ENCODE results near the gene ASAP2. TPM values are rescaled to one million over a fixed set of nuclear protein-coding genes. Genes with fewer than 3 reads are reported as not detected.
A peak's percentile ranks its signal among the peaks of the same experiment; 100 is the strongest.

Gene ASAP2
- total and polyA plus RNA-seq, 8 donors, result 21.1 to 41.8 (median 35.1) TPM

- no peaks in the 10 kb centered on the region for H3K9me3 ChIP-seq
- peaks cover 0 to 27% of the 10 kb centered on the region in 2 donors for H3K36me3 ChIP-seq
- DNase-seq (peak in 1 of 4 donors; percentile 72), ATAC-seq (no peak)
- H3K4me3 ChIP-seq, result no peak overlapping the region
- TF ChIP-seq, protein P1, sequence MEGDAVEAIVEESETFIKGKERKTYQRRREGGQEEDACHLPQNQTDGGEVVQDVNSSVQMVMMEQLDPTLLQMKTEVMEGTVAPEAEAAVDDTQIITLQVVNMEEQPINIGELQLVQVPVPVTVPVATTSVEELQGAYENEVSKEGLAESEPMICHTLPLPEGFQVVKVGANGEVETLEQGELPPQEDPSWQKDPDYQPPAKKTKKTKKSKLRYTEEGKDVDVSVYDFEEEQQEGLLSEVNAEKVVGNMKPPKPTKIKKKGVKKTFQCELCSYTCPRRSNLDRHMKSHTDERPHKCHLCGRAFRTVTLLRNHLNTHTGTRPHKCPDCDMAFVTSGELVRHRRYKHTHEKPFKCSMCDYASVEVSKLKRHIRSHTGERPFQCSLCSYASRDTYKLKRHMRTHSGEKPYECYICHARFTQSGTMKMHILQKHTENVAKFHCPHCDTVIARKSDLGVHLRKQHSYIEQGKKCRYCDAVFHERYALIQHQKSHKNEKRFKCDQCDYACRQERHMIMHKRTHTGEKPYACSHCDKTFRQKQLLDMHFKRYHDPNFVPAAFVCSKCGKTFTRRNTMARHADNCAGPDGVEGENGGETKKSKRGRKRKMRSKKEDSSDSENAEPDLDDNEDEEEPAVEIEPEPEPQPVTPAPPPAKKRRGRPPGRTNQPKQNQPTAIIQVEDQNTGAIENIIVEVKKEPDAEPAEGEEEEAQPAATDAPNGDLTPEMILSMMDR (IDR thresholded peaks at IDR 0.05), result no peak
- no peaks in the 10 kb centered on the region for H3K27me3 ChIP-seq
- H3K4me1 ChIP-seq, result peaks cover 4 to 5% of the 10 kb centered on the region in 2 donors
- intact Hi-C loops (cut with DNase I), result no loop called here
- no peak overlapping the region for H3K27ac ChIP-seq
These were observed 182.6 kb downstream of the ASAP2 start for GRCh38 chr2:9388950-9389911.

GRCh38 chr2:9390151-9390850 lies 183.7 kb downstream of the ASAP2 start:
- H3K36me3 ChIP-seq, result peaks cover 0 to 24% of the 10 kb centered on the region in 2 donors
- H3K4me3 ChIP-seq, result no peak overlapping the region
- H3K4me1 ChIP-seq, result peaks cover 4 to 5% of the 10 kb centered on the region in 2 donors
- H3K9me3 ChIP-seq, result no peaks in the 10 kb centered on the region
- intact Hi-C loops (cut with DNase I), result no loop called here
- no peaks in the 10 kb centered on the region for H3K27me3 ChIP-seq
- no peak overlapping the region for H3K27ac ChIP-seq
- no peak for DNase-seq
- TF ChIP-seq, protein P1 (IDR thresholded peaks at IDR 0.05), result no peak
- no peak for ATAC-seq

GRCh38 chr2:9390991-9391390 lies 184.4 kb downstream of the ASAP2 start:
- no peak for ATAC-seq
- Histone ChIP-seq H3K4me1 (peaks cover 4 to 5% of the 10 kb centered on the region in 2 donors), H3K27me3 (no peaks in the 10 kb centered on the region), H3K9me3 (no peaks in the 10 kb centered on the region), H3K27ac (no peak overlapping the region), H3K36me3 (peaks cover 0 to 24% of the 10 kb centered on the region in 2 donors), H3K4me3 (no peak overlapping the region)
- intact Hi-C loops (cut with DNase I), result no loop called here
- TF ChIP-seq, protein P1 (IDR thresholded peaks at IDR 0.05), result no peak
- DNase-seq, result no peak

- intact Hi-C loops (cut with DNase I), result no loop called here
These were observed 185.5 kb downstream of the ASAP2 start for GRCh38 chr2:9391961-9392720.

More at GRCh38 chr2:9391961-9392720, 185.5 kb downstream of the ASAP2 start:
- ATAC-seq, result no peak
- H3K4me3 ChIP-seq, result no peak overlapping the region
- TF ChIP-seq, protein P1 (IDR thresholded peaks at IDR 0.05), result no peak
- no peaks in the 10 kb centered on the region for H3K4me1 ChIP-seq
- no peaks in the 10 kb centered on the region for H3K27me3 ChIP-seq
- H3K36me3 ChIP-seq, result peaks cover 0 to 28% of the 10 kb centered on the region in 2 donors
- H3K9me3 ChIP-seq, result no peaks in the 10 kb centered on the region
- H3K27ac ChIP-seq, result no peak overlapping the region
- no peak for DNase-seq

All from left lung (tissue), 10 donors.